Progenitor cell of endocrine pancreas (in vitro differentiated cells): ENCODE results near the gene RNU6-7. TPM values are rescaled to one million over a fixed set of nuclear protein-coding genes. Genes with fewer than 3 reads are reported as not detected.

Experiments used
- DNase-seq: peaks from one replicate; pipeline ENCODE4 v3.0.0; 2021; ENCODE audit warnings: low spot score; ENCODE audit not compliant: unreplicated experiment
- H3K27ac Mint-ChIP-seq: 2 replicates; pipeline ENCODE4 v1.8.0; 2021; ENCODE audit warnings: mild to moderate bottlenecking, moderate library complexity, mixed read lengths
- H3K27me3 Mint-ChIP-seq: 2 replicates; pipeline ENCODE4 v1.8.0; 2021; ENCODE audit warnings: mixed read lengths
- H3K36me3 Mint-ChIP-seq: 2 replicates; pipeline ENCODE4 v1.8.0; 2022; ENCODE audit warnings: mixed read lengths; ENCODE audit not compliant: insufficient read depth
- H3K4me1 Mint-ChIP-seq: 2 replicates; pipeline ENCODE4 v1.8.0; 2021; ENCODE audit warnings: low read depth, mixed read lengths
- H3K4me3 Mint-ChIP-seq: 2 replicates; pipeline ENCODE4 v1.8.0; 2021; ENCODE audit warnings: low read depth, mild to moderate bottlenecking, moderate library complexity, mixed read lengths
- H3K9me3 Mint-ChIP-seq: 2 replicates; pipeline ENCODE4 v1.8.0; 2021; ENCODE audit warnings: low read depth, mixed read lengths
- CTCF ChIP-seq: fragments of 200-600 bp; sonication (generic); IDR thresholded peaks from one replicate; pipeline ENCODE4 v1.5.0; 2021; ENCODE audit warnings: antibody characterized with exemption, mild to moderate bottlenecking; ENCODE audit not compliant: unreplicated experiment
- total RNA-seq: library from RNA; stranded (reverse); gene quantifications from 2 replicates; pipeline ENCODE4 v1.2.1, GENCODE V29; 2021

RNU6-7 gene
- total RNA-seq, 1 donor from 2014 or later, result not detected

DNA sequence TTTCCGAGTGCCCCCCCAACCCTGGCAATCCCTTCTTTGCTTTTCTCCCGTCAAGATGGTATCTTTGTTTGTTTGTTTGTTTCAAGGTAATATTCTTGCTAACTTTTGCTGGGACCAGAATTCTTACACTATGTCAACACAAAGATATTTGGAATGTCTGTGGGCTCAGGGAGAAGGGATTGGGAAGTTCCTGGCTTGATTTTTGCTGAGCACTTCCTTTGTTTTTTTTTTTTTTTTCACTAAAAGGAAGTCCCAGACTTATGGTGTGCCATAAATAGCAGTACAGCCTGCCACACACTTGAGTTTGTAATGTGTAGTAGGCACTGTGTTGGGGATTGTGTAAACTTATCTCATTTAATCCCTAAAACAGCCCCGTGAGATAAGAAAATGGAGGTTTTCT, 11.2 kb upstream of the RNU6-7 start:
- no peak overlapping the region for H3K27ac Mint-ChIP-seq
- H3K36me3 Mint-ChIP-seq, result no peaks in the 10 kb centered on the region
- H3K4me3 Mint-ChIP-seq, result no peak overlapping the region
- DNase-seq, result no peak
- H3K9me3 Mint-ChIP-seq, result peaks cover 5% of the 10 kb centered on the region
- no peak for TF ChIP-seq CTCF
- no peaks in the 10 kb centered on the region for H3K4me1 Mint-ChIP-seq
- no peaks in the 10 kb centered on the region for H3K27me3 Mint-ChIP-seq

DNA sequence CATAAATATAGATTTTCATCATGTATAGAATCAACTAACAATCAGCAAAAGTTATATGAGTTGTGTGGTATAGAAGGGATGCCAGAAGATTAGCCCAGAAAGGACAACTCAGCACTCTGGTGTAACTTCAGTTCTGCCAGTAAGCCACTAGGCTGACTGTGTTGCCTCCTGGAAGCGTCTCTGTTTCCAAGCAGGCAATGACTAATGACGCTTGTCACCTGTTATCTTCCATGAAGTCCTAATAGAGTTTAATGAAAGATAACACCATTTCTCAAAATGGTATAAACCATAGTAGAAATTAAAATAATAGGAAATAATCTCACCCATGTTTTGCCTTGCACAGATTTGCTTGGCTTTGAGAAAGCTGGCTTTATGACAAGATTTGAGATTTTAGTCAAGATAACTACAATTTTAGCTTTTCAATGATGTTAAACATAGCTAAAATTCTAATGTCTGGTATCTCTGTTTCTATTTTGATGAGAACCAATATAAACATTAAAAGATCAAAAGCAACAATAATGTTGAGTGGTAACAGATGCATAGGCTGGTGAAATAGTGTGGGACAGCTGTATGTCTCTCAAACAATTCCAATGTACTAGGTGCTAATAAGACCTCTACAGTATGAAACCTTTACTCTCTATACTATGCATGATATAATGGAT, 9.0 kb upstream of the RNU6-7 start:
- Mint-ChIP-seq H3K4me3 (no peak overlapping the region), H3K36me3 (no peaks in the 10 kb centered on the region), H3K9me3 (no peaks in the 10 kb centered on the region), H3K4me1 (no peaks in the 10 kb centered on the region), H3K27me3 (no peaks in the 10 kb centered on the region), H3K27ac (no peak overlapping the region)
- no peak for TF ChIP-seq CTCF
- no peak for DNase-seq

GRCh38 chr14:32193532-32193931, 8.3 kb upstream of the RNU6-7 start:
- no peak for DNase-seq
- no peak for TF ChIP-seq CTCF
- H3K4me1 Mint-ChIP-seq, result no peaks in the 10 kb centered on the region
- no peaks in the 10 kb centered on the region for H3K27me3 Mint-ChIP-seq
- H3K9me3 Mint-ChIP-seq, result no peaks in the 10 kb centered on the region
- no peaks in the 10 kb centered on the region for H3K36me3 Mint-ChIP-seq
- H3K4me3 Mint-ChIP-seq, result no peak overlapping the region
- H3K27ac Mint-ChIP-seq, result no peak overlapping the region

GRCh38 chr14:32195636-32196035, 6.2 kb upstream of the RNU6-7 start:
- H3K4me3 Mint-ChIP-seq, result no peak overlapping the region
- H3K27ac Mint-ChIP-seq, result no peak overlapping the region
- no peaks in the 10 kb centered on the region for H3K9me3 Mint-ChIP-seq
- no peaks in the 10 kb centered on the region for H3K27me3 Mint-ChIP-seq
- peaks cover 2% of the 10 kb centered on the region for H3K4me1 Mint-ChIP-seq
- no peak for DNase-seq
- no peak for TF ChIP-seq CTCF
- no peaks in the 10 kb centered on the region for H3K36me3 Mint-ChIP-seq

DNA sequence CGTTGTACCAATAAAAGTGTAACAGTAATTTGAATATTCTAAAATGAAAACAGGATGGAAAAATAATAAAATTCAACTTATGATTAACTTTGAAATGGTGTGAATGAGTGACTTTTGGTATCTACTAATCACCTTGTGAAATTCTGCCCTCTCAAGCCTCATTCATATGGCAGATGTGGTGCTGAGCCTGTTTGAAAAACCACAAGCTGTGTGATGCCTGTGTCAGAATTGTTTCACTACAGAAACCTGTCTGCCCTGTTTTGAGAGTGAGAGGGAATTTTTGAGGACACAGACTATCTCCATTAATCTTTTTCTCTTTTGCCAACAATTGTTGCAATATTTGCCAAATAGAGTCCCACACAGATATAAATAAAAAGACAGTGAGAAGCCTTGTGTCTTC, 3.9 kb upstream of the RNU6-7 start:
- no peak for TF ChIP-seq CTCF
- no peak overlapping the region for H3K4me3 Mint-ChIP-seq
- H3K27ac Mint-ChIP-seq, result no peak overlapping the region
- H3K4me1 Mint-ChIP-seq, result peaks cover 8% of the 10 kb centered on the region
- no peaks in the 10 kb centered on the region for H3K36me3 Mint-ChIP-seq
- DNase-seq, result no peak
- no peaks in the 10 kb centered on the region for H3K9me3 Mint-ChIP-seq
- H3K27me3 Mint-ChIP-seq, result no peaks in the 10 kb centered on the region
